GM23248 (cell line): ENCODE results near the gene GJB5. TPM values are rescaled to one million over a fixed set of nuclear protein-coding genes. Genes with fewer than 3 reads are reported as not detected.

Experiments used
- DNase-seq: peaks from one replicate; pipeline ENCODE4 v3.0.0-alpha.2; 2015
- H2AFZ ChIP-seq: fragments of 200-600 bp; sonication (generic); 2 replicates; pipeline ENCODE4 v1.6.1; 2016; ENCODE audit warnings: antibody characterized with exemption
- H3F3A ChIP-seq: fragments of 200-600 bp; sonication (generic); 2 replicates; pipeline ENCODE4 v1.6.1; 2016; ENCODE audit warnings: mild to moderate bottlenecking, antibody characterized with exemption, mixed run types; ENCODE audit not compliant: insufficient read depth
- H3K27ac ChIP-seq: fragments of 200-600 bp; sonication (generic); 2 replicates; pipeline ENCODE4 v1.5.1; 2016; ENCODE audit warnings: mild to moderate bottlenecking
- H3K27me3 ChIP-seq: fragments of 200-600 bp; sonication (generic); replicated peaks from 2 replicates; pipeline ENCODE4 v1.6.1; 2016; ENCODE audit warnings: mild to moderate bottlenecking; ENCODE audit not compliant: insufficient read depth
- H3K36me3 ChIP-seq: fragments of 200-600 bp; sonication (generic); 2 replicates; pipeline ENCODE4 v1.6.1; 2016; ENCODE audit warnings: low read depth, mild to moderate bottlenecking
- H3K4me1 ChIP-seq: fragments of 200-600 bp; sonication (generic); 2 replicates; pipeline ENCODE4 v1.6.1; 2016; ENCODE audit warnings: mild to moderate bottlenecking; ENCODE audit not compliant: insufficient read depth
- H3K4me2 ChIP-seq: fragments of 200-600 bp; sonication (generic); one replicate; pipeline ENCODE4 v1.6.1; 2016; ENCODE audit warnings: mild to moderate bottlenecking; ENCODE audit not compliant: unreplicated experiment
- H3K4me3 ChIP-seq: fragments of 200-600 bp; sonication (generic); 2 replicates; pipeline ENCODE4 v1.5.1; 2016; ENCODE audit warnings: mild to moderate bottlenecking
- H3K79me2 ChIP-seq: fragments of 200-600 bp; sonication (generic); 2 replicates; pipeline ENCODE4 v1.6.1; 2016; ENCODE audit warnings: mild to moderate bottlenecking; ENCODE audit not compliant: insufficient read depth
- H3K9ac ChIP-seq: fragments of 200-600 bp; sonication (generic); 2 replicates; pipeline ENCODE4 v1.6.1; 2016; ENCODE audit warnings: mild to moderate bottlenecking
- H3K9me2 ChIP-seq: fragments of 200-600 bp; sonication (generic); 2 replicates; pipeline ENCODE4 v1.6.1; 2016; ENCODE audit warnings: mixed run types, mild to moderate bottlenecking, moderate library complexity; ENCODE audit not compliant: insufficient read depth
- H3K9me3 ChIP-seq: fragments of 200-600 bp; sonication (generic); one replicate; pipeline ENCODE4 v1.6.1; 2017; ENCODE audit warnings: low read depth
- H4K20me1 ChIP-seq: fragments of 200-600 bp; sonication (generic); 2 replicates; pipeline ENCODE4 v1.6.0; 2016; ENCODE audit not compliant: insufficient read depth
- EZH2 ChIP-seq: fragments of 200-600 bp; sonication (generic); IDR thresholded peaks from 2 replicates; pipeline ENCODE4 v1.6.1; 2018; ENCODE audit warnings: antibody characterized with exemption, mild to moderate bottlenecking; ENCODE audit not compliant: insufficient read depth, poor library complexity, severe bottlenecking
- EZH2phosphoT487 ChIP-seq: fragments of 200-600 bp; sonication (generic); IDR thresholded peaks from 2 replicates; pipeline ENCODE4 v1.6.1; 2018; ENCODE audit warnings: antibody characterized with exemption, moderate library complexity, mild to moderate bottlenecking, low read depth; ENCODE audit not compliant: insufficient read depth
- WGBS, 2 experiments: methylation state at CpG; one replicate each; pipeline ENCODE4 v1.1.6; 2015 to 2017; ENCODE audit warnings: low lambda C conversion rate in 2 of 2, low coverage in 1 of 2; ENCODE audit errors: missing lambda C conversion rate in 2 of 2; 5-methylcytosine and 5-hydroxymethylcytosine counted together
- in situ Hi-C: fragments of 300-500 bp; cut with MboI; formaldehyde crosslinking; loops from 2 replicates; pipeline ENCODE4 v1.15.0; 2020
- polyA plus RNA-seq: library from polyadenylated mRNA; unstranded; fragments of >200 nt; fragmentation: Nextera tagmentation; extraction: Ambion mirVana; gene quantifications from 2 replicates; pipeline ENCODE4 v1.2.1, GENCODE V29; 2016
- total RNA-seq: library from RNA; depleted of rRNA; stranded (reverse); fragments of >200 nt; shearing (Covaris generic); gene quantifications from 2 replicates; pipeline ENCODE4 v1.2.3, GENCODE V29; 2014

GJB5 gene
- total and polyA plus RNA-seq, 2 experiments from 2014 or later = 0.23 TPM; not detected in 1

DNA sequence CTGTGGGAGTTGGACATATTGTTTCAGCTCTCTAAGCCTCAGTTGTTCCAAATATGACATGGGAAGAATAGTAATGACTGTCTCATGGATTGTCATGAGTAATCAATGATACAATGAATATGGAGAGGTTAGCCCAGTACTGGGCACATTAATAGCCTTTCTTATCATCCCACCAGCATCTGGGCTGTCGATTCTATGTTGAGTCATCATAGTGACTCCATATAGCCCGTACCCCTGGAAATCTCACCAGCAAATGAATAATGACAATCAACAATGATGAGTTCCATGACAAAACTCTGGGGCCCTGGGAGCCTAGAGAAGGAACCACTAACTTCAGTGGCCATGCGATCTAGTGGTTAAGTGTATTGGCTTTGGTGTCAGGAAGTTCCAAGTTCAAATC, 39.7 kb upstream of the GJB5 start:
- H3K9me3 ChIP-seq = no peaks in the 10 kb centered on the region
- H3K27me3 ChIP-seq = peaks cover 3% of the 10 kb centered on the region; the same call in 1 of the 2 replicates
- in situ Hi-C loops = no loop called here
- no peak for DNase-seq
- H3K27ac ChIP-seq = no peak overlapping the region
- no peak overlapping the region for H2AFZ ChIP-seq
- no peak for TF ChIP-seq EZH2phosphoT487
- no peaks in the 10 kb centered on the region for H3F3A ChIP-seq
- H4K20me1 ChIP-seq = no peaks in the 10 kb centered on the region
- no peaks in the 10 kb centered on the region for H3K4me1 ChIP-seq
- H3K79me2 ChIP-seq = no peaks in the 10 kb centered on the region
- H3K9ac ChIP-seq = no peak overlapping the region
- H3K4me2 ChIP-seq = no peak overlapping the region
- no peak overlapping the region for H3K4me3 ChIP-seq
- H3K36me3 ChIP-seq = no peaks in the 10 kb centered on the region
- 44 to 45% methylated on average over 3 of the region's 3 CpGs for WGBS, 2 experiments
- no peaks in the 10 kb centered on the region for H3K9me2 ChIP-seq

DNA sequence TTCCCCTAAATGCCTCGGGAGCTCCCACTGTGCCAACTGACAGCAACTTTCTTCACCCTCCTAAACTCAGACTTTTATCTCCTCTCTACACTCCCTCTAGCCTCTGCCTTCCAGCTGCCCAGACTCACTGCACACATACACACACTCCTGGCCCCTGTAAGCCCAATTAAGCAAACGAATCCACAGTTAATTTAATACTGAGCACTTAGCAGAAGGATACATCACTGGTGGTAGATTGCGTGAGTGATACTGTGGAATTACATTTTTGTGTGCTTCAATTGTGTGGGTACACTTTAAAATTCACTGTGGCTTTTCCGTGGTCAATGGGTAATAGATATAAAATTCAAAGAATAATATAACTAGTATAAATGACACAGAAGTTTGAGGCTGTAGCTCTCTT, 33.6 kb upstream of the GJB5 start:
- no peak overlapping the region for H3K4me3 ChIP-seq

DNA sequence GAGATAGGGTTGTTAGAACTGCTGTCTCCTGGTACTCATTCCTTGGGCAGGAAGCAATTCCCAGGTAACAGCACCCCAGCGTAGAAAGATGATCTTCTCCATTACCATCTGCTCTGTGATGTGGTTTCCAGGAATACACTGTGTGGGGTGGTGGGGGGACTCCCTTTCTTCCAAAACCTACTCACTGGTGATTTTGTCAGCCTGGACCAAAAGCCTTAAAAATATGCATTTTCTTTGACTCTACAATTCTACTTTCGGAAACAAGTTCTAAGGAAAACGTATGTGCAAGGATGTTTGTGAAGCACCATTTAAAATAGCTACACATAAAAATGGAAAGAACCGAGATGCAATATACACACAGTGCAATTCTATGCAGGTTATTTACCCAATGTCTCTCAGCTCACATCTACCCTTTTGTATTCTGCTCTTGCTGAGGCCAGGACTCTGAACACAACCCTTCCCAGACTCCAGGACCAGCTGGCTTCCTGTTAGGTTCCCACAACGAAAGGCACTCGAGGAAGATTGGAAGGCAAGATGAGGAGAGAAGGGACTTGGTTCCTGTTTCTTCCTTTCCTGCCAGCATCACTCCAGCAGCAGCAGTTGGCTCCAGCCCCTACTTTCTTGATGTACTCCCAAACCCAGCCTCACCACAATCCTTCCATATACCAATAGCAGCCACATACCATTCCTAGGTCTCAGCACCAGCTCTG, 33.0 kb upstream of the GJB5 start:
- H3K9me3 ChIP-seq = no peaks in the 10 kb centered on the region
- peaks cover 19% of the 10 kb centered on the region for H3K27me3 ChIP-seq
- H3K4me2 ChIP-seq = no peak overlapping the region
- no peaks in the 10 kb centered on the region for H3K36me3 ChIP-seq
- no peaks in the 10 kb centered on the region for H4K20me1 ChIP-seq
- in situ Hi-C loops = no loop called here
- no peaks in the 10 kb centered on the region for H3F3A ChIP-seq
- H3K4me3 ChIP-seq = no peak overlapping the region
- no peak for DNase-seq
- H3K27ac ChIP-seq = no peak overlapping the region
- no peaks in the 10 kb centered on the region for H3K4me1 ChIP-seq
- H3K9ac ChIP-seq = no peak overlapping the region
- H2AFZ ChIP-seq = no peak overlapping the region
- H3K9me2 ChIP-seq = no peaks in the 10 kb centered on the region
- no peaks in the 10 kb centered on the region for H3K79me2 ChIP-seq
- TF ChIP-seq EZH2phosphoT487 (no peak), EZH2 (no peak)
- 43 to 46% methylated on average over 6 of the region's 6 CpGs for WGBS, 2 experiments

More for the DNA sequence above, 33.6 kb upstream of the GJB5 start:
- no peaks in the 10 kb centered on the region for H3K36me3 ChIP-seq
- H3K9ac ChIP-seq = no peak overlapping the region
- no peak for DNase-seq
- no peak overlapping the region for H3K27ac ChIP-seq
- no peak overlapping the region for H3K4me2 ChIP-seq
- peaks cover 19% of the 10 kb centered on the region for H3K27me3 ChIP-seq
- H4K20me1 ChIP-seq = no peaks in the 10 kb centered on the region
- TF ChIP-seq EZH2phosphoT487 = no peak
- no peak for TF ChIP-seq EZH2
- no peaks in the 10 kb centered on the region for H3F3A ChIP-seq
- no peaks in the 10 kb centered on the region for H3K4me1 ChIP-seq
- no peak overlapping the region for H2AFZ ChIP-seq
- no peaks in the 10 kb centered on the region for H3K79me2 ChIP-seq
- in situ Hi-C loops = no loop called here
- H3K9me3 ChIP-seq = no peaks in the 10 kb centered on the region
- H3K9me2 ChIP-seq = no peaks in the 10 kb centered on the region
- WGBS, 2 experiments = 30 to 31% methylated on average over 4 of the region's 4 CpGs

DNA sequence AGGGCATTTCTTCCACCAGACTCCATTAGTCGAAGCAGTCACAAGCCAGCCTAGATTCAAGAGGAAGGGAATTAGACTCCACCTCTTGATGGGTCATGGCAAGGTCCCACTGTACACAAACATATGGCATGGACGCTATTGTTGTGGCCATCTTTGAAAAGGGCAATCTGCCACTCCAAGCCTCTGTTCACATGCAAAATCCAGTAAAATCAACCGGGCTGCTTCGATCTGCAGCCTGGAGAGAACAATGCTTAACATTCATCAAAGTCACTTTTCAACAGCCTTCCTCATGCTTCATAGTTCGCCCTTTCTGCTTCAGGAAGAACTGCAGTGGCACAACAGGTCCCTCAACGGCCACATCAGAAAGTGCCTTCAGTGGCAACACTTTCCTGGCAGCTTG, 28.0 kb upstream of the GJB5 start:
- Histone ChIP-seq H3K9ac (no peak overlapping the region), H3F3A (no peaks in the 10 kb centered on the region), H3K36me3 (no peaks in the 10 kb centered on the region), H3K9me3 (no peaks in the 10 kb centered on the region), H3K4me1 (no peaks in the 10 kb centered on the region), H3K79me2 (no peaks in the 10 kb centered on the region), H3K9me2 (no peaks in the 10 kb centered on the region), H3K27me3 (peaks cover 15% of the 10 kb centered on the region; the same call in 1 of the 2 replicates), H2AFZ (no peak overlapping the region), H4K20me1 (no peaks in the 10 kb centered on the region), H3K4me3 (no peak overlapping the region), H3K27ac (no peak overlapping the region), H3K4me2 (no peak overlapping the region)
- in situ Hi-C loops = no loop called here
- DNase-seq = no peak
- TF ChIP-seq EZH2phosphoT487 (no peak), EZH2 (no peak)
- WGBS, 2 experiments = 33 to 36% methylated on average over 6 of the region's 6 CpGs
